ENCODE results near the gene ANTXR2.

Gene ANTXR2

GRCh38 chr4:79959652-79960051, 113.4 kb downstream of the ANTXR2 start:
- no peak for DNase-seq (ENCODE audit: low spot score)
- no peak overlapping the region for H3K27ac ChIP-seq
- TF ChIP-seq CTCF (conservative IDR thresholded peaks at IDR 0.05; ENCODE audit: low read depth) = no peak
- ChIA-PET POLR2A (ENCODE audit: low non-redundant PET) (no interaction called here), CTCF (interaction anchor here (0.6 kb wide), 1 partner anchor 52 kb away, joined by 3 read pairs; no protein-coding TSS in a partner anchor)

GRCh38 chr4:79958466-79959264, 114.4 kb downstream of the ANTXR2 start:
- CTCF ChIA-PET = interaction anchor here (0.5 kb wide), 1 partner anchor 226 kb away, joined by 3 read pairs; no protein-coding TSS in a partner anchor
- TF ChIP-seq CTCF (conservative IDR thresholded peaks at IDR 0.05; ENCODE audit: low read depth) = no peak

GRCh38 chr4:79949178-79949577, 123.9 kb downstream of the ANTXR2 start:
- H3K27ac ChIP-seq = no peak overlapping the region
- no peak for DNase-seq (ENCODE audit: low spot score)
- TF ChIP-seq CTCF (conservative IDR thresholded peaks at IDR 0.05; ENCODE audit: low read depth) = no peak
- CTCF ChIA-PET = no interaction called here
- POLR2A ChIA-PET (ENCODE audit: low non-redundant PET) = no interaction called here

More at GRCh38 chr4:79958466-79959264, 114.4 kb downstream of the ANTXR2 start:
- H3K27ac ChIP-seq = no peak overlapping the region
- POLR2A ChIA-PET (ENCODE audit: low non-redundant PET) = no interaction called here
- DNase-seq (ENCODE audit: low spot score) = no peak

GRCh38 chr4:79948739-79949138, 124.3 kb downstream of the ANTXR2 start:
- no peak for TF ChIP-seq CTCF (conservative IDR thresholded peaks at IDR 0.05; ENCODE audit: low read depth)
- POLR2A ChIA-PET (ENCODE audit: low non-redundant PET) = no interaction called here
- CTCF ChIA-PET = no interaction called here
- no peak for DNase-seq (ENCODE audit: low spot score)
- H3K27ac ChIP-seq = no peak overlapping the region

GRCh38 chr4:79948261-79948660, 124.8 kb downstream of the ANTXR2 start:
- ChIA-PET CTCF (no interaction called here), POLR2A (ENCODE audit: low non-redundant PET) (no interaction called here)
- no peak for TF ChIP-seq CTCF (conservative IDR thresholded peaks at IDR 0.05; ENCODE audit: low read depth)
- no peak for DNase-seq (ENCODE audit: low spot score)
- H3K27ac ChIP-seq = no peak overlapping the region

- TF ChIP-seq CTCF (conservative IDR thresholded peaks at IDR 0.05; ENCODE audit: low read depth) = no peak
- DNase-seq (ENCODE audit: low spot score) = no peak
- CTCF ChIA-PET = no interaction called here
- H3K27ac ChIP-seq = no peak overlapping the region
- POLR2A ChIA-PET (ENCODE audit: low non-redundant PET) = no interaction called here
These were observed 125.6 kb downstream of the ANTXR2 start for GRCh38 chr4:79947386-79947785.
